T follicular helper cell (primary cell): ENCODE measurements around the gene EVA1B.
A peak's percentile ranks its signal among the peaks of the same experiment; 100 is the strongest.

Experiments used
- DNase-seq: peaks from one replicate; pipeline ENCODE4 v3.0.0-alpha.2; 2020; ENCODE audit warnings: low read depth
- total RNA-seq, 2 experiments: gene quantifications; one replicate each; lab custom pipeline; 2026; lab: John Stamatoyannopoulos, UW

The EVA1B gene, protein sequence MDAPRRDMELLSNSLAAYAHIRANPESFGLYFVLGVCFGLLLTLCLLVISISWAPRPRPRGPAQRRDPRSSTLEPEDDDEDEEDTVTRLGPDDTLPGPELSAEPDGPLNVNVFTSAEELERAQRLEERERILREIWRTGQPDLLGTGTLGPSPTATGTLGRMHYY
- 0.56 to 3.5 reads per million in 2 experiments for total RNA-seq

- DNase-seq = peak; percentile 18
Measured at GRCh38 chr1:36323636-36324352, at the start of gene EVA1B. EVA1B (minus strand) TSS chr1:36323645; CDS start chr1:36323037, 608 bp downstream.

DNA sequence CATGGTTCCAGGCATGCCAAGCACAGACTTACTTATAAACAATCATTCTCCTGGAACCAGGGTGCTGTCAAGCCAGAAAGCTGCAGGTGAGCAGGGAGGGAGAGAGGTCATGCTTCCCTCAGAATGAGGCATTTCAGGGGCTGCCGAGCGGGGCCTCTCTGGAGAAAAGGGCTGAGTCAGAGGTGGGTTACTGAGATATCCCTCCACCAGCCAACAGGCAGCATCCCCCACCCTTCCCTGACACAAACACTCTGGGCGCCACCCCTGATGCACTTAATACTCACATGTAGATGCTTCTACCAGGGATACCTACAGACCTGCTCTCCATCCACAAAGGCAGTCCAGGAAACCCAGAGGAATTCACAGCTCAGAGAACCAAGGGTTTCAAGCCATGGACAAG is 49.2 kb upstream of the EVA1B start:
- no peak for DNase-seq

GRCh38 chr1:36369061-36369861 is 45.8 kb upstream of the EVA1B start:
- peak; percentile 79 for DNase-seq

GRCh38 chr1:36367798-36368197 is 44.4 kb upstream of the EVA1B start:
- DNase-seq = no peak

- DNase-seq = peak; percentile 26
Measured at GRCh38 chr1:36367066-36367465, 43.6 kb upstream of the EVA1B start.

GRCh38 chr1:36366091-36366661 is 42.7 kb upstream of the EVA1B start:
- peak; percentile 59 for DNase-seq

DNA sequence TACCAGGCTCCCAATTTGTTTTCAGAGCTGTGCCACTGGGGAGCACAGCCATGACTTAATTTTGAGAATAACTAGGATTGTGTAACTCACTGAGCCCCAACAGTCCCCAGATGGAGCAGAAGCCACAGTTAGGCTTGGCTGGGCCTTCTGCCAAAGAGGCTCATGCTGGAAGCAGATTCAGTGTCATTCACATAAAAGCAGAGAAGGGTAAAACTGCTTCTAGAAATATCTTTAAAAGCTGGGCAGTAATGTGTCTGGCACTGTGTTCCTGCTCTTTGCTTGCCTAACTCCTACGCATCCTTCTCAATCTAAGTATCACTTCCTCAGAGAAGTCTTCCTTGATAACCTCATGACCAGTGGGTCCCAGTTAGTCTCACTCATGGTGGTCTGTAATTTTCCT is 41.9 kb upstream of the EVA1B start:
- DNase-seq = no peak

GRCh38 chr1:36359911-36360550 is 36.6 kb upstream of the EVA1B start:
- DNase-seq = peak; percentile 44

GRCh38 chr1:36359383-36359782 is 35.9 kb upstream of the EVA1B start:
- no peak for DNase-seq

- DNase-seq = no peak
Measured at GRCh38 chr1:36358514-36359084, 35.2 kb upstream of the EVA1B start.

- no peak for DNase-seq
Measured at GRCh38 chr1:36355811-36356210, 32.4 kb upstream of the EVA1B start.

GRCh38 chr1:36354486-36354885 is 31.0 kb upstream of the EVA1B start:
- DNase-seq = no peak

DNA sequence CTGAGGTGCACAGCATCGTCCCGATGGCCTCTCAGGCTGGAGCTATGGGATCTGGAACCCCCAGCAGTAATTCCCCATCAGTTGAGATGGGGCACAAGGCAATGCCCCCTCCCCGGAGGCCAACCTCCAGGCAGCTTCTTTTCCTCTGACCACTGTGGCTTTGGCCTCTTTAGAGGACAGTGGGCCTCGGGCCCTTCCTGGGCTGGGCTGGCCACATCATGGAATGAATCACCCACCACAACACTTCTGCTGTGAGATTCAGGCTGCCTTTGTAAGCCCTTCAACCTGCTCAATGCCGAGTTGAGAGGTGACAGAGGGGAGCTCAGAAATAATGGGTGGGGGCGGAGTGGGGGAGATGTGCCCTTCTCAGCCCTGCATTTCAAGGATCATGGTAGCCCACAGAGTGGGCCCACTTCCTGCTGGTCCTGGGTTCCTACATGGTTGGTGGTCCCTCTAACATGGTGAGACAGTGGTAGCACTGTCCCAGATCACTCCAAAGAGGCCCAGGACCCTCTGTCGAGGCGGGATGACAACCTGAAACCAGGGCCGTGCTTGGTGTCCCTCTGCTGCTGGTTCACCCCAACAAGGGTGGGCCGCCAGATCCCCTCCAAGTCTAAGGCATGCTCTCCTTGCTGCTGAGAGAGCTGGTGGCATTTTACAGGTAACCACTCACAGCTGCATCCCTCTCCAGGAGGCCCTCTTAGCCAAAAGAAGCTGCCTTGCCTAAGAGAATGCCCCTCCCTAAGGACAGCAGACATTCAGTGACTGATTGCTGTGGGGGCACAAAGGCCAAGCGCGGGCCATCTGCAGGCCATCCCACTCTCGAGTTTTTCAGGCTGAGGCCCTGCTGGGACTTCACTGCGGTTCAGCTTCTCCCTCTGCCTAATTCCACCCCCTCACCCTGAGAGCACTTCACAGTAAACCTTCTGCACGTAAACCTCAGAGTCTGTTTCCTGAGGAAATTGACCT is 29.7 kb upstream of the EVA1B start:
- DNase-seq = no peak

DNA sequence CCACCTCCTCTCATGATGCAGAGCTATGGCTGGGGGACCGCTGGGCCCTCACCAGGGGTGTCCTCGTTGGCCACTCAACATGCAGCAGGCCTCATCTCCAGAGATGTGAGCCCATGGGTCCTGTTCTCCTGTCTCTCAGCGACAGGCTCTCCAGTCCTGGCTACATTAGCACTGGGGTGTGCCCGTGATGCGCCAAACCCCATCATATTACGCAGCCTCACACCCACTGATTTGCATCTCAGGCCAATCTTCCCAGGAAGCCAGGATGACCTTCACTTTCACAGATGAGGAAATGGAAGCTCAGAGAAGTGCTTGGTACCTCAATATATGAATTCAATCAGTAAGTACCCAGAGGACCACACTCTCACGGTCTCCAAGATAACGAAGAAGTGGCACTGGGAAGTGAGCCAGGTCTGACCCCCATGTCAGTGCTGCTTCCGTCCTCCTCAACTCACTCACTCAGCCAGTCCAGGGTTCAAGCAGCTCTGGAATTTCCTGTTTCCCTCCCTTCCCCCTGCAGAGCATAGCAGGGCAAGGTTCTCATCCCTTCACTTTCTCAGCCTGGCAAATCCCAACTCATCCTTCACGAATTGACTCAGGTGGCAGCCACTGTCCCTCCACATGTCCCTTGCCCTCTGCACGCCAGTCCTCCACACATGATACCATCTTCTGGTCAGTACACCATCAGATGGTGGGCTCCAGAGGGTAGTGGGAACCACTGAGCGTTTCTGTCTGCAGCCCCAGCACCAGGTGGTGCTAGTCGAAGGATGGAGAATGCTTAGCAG is 28.9 kb upstream of the EVA1B start:
- DNase-seq = no peak

DNA sequence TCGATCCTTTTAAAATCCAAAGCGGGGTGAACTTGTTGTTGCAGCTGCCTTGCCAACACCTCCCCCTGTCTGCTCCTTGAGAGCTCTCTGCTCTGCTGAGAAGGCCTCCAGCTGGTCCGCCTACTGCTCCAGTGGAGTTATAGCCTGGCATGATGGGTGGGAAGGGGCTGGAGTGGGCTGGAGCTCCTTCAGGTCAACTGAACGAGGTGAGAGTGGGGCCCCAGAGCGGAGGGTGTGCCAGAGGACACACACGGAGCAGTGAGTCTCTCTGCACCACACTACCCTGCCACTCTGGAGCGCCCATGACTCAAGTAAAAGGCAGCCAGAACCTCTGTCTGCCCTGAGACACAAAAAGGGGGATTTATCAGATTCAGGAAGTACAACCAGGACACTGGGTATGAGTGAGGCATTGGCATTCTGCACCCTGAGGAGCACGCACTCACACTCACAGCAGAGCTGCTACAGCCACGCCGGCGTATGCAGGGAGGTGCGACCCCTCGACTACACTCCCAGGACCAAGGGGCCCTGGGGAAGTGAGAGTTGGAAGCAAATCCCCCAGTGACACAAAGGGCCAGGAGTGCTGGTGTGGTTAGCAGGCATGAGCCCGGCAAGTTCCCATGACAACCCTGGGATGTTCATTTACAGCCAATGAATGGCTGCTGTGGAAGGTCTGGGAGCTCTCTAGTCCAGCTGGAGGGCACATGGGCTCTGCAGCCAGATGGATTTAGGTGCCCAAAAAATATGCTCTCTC is 28.0 kb upstream of the EVA1B start:
- DNase-seq = no peak

DNA sequence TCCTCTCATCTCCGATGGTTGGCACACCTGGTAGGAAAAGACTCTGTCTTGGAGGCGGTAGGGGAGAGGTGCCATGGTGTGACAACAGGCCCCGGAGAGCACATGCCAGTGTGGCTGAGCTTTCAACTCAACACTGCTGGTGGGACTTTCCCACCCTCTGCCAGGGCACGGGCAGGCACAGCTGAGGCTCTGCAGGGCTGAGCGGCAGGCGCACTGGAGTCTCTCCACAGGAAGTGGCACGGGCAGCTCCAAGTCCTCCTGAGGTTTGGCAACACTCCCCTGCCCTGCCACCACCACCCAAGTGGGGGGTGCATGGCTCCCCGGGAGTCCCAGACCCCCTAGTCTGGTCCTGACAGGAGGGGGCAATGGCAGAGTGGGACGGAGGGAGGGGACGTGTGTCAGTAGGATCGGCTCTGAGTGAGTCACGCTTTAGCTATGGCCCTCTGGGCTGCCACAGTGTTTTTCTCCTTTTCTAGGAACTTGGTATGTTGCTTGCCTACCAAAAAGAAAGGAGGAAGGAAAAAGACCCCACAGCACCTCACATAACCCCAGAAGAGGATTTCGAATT is 27.3 kb upstream of the EVA1B start:
- peak; percentile 33 for DNase-seq

DNA sequence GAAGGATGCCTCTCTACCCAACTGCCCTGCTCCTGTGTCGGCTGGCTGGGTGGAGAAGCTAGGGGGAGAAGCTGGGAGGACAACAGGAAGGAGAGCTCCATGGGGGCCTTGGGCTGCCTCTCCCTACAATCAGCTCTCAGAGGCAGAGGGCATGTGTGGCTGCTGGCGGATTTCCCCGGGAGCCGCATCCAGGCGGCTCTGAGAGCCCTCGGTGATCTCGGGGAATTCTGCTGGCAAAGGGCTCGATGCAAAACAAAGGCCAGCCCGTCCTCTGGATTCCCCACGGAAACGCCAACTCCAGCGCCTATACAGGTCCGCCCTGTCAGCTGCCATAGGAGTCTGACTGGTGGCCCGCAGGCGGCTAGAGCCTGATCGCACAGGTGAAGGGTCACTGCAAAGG is 26.4 kb upstream of the EVA1B start:
- no peak for DNase-seq

DNA sequence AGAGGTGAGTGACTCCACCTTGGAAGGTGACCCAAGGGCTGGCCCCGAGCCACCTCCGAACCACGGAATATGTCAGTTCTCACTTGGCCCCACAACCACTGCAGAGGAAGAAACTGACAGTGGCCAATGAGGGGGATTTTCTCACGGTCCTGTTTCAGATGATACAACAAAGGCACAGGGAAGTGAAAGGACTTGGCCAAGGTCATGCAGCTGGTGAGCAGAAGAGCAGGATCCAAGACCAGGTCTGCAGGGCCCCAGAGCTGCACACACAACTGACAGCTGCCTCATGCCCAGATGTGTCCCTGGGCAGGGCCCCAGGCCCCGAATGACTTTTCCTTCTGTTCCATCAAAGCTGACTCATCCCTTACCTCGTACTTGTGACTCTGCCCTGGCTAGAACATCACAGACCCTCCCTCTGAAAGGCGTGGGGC is 25.8 kb upstream of the EVA1B start:
- no peak for DNase-seq
